B cell (primary cell): ENCODE data around the gene MAML2. TPM values are rescaled to one million over a fixed set of nuclear protein-coding genes. Genes with fewer than 3 reads are reported as not detected.

Experiments used
- ATAC-seq: fragments of 200-7000 bp; cut with Tn5 transposase; one replicate; pipeline ENCODE4 v1.10.0; 2021; ENCODE audit warnings: low read depth, mild to moderate bottlenecking, moderate number of reproducible peaks, moderate library complexity
- CTCF ChIA-PET: fragments of 350-600 bp; sonication (Branson Sonifier 250); formaldehyde crosslinking; loops from one replicate; lab custom pipeline; 2021; ENCODE audit warnings: antibody characterized with exemption, inconsistent platforms; lab: Charles Lee
- POLR2A ChIA-PET: fragments of 350-600 bp; sonication (Branson Sonifier 250); formaldehyde crosslinking; loops from one replicate; lab custom pipeline; 2021; ENCODE audit warnings: antibody characterized with exemption; lab: Charles Lee
- DNase-seq: peaks from one replicate; pipeline ENCODE4 v3.0.0; 2013
- H2AFZ ChIP-seq: 2 replicates; pipeline ENCODE4 v1.6.1; 2012; ENCODE audit warnings: mild to moderate bottlenecking, low read depth, low read length; ENCODE audit not compliant: insufficient read depth, poor library complexity, severe bottlenecking
- H3K27ac ChIP-seq, 2 donors: 1 replicate in 1 of 2; 2 replicates in 1 of 2; pipeline ENCODE4 v1.5.1; 2012 to 2013; ENCODE audit warnings: low read length in 2 of 2, mild to moderate bottlenecking in 2 of 2, moderate library complexity in 1 of 2
- H3K27me3 ChIP-seq, 4 experiments: fragments of 200-600 bp in 1 of 4; sonication (generic) in 1 of 4; replicated peaks in 1 of 4; 1 replicate in 2 of 4; 2 replicates in 2 of 4; pipeline versions ENCODE4 v1.6.1 to v1.7.0; 2013 to 2016; ENCODE audit warnings: low read length in 3 of 4, mild to moderate bottlenecking in 2 of 4, mixed read lengths in 1 of 4, moderate library complexity in 1 of 4; ENCODE audit not compliant: insufficient read depth in 4 of 4, control insufficient read depth in 3 of 4; ENCODE audit errors: control extremely low read depth in 1 of 4
- H3K36me3 ChIP-seq, 2 experiments: replicated peaks in 1 of 2; 1 replicate in 1 of 2; 2 replicates in 1 of 2; pipeline versions ENCODE4 v1.6.1 to v1.7.1; 2013; ENCODE audit warnings: low read length in 1 of 2; ENCODE audit not compliant: insufficient read depth in 2 of 2, control insufficient read depth in 1 of 2; ENCODE audit errors: control extremely low read depth in 1 of 2, extremely low read depth in 1 of 2
- H3K4me1 ChIP-seq, 2 donors: fragments of 200-600 bp in 1 of 2; sonication (generic) in 1 of 2; 1 replicate in 1 of 2; 2 replicates in 1 of 2; pipeline versions ENCODE4 v1.5.1 to v1.6.1; 2013 to 2017; ENCODE audit warnings: low read length in 2 of 2; ENCODE audit not compliant: control insufficient read depth in 2 of 2, insufficient read depth in 2 of 2
- H3K4me2 ChIP-seq: replicated peaks from 2 replicates; pipeline ENCODE3; 2012; ENCODE audit warnings: mild to moderate bottlenecking, low read depth, low read length; ENCODE audit not compliant: poor library complexity, severe bottlenecking
- H3K4me3 ChIP-seq, 5 experiments: fragments of 200-600 bp in 1 of 5; sonication (generic) in 1 of 5; 1 replicate in 3 of 5; 2 replicates in 2 of 5; pipeline versions ENCODE4 v1.5.1 to v1.7.0; 2011 to 2016; ENCODE audit warnings: low read length in 4 of 5, mild to moderate bottlenecking in 4 of 5, low read depth in 2 of 5, control low read depth in 1 of 5, moderate library complexity in 1 of 5; ENCODE audit not compliant: insufficient read depth in 1 of 5; ENCODE audit errors: control extremely low read depth in 1 of 5, extremely low read depth in 1 of 5
- H3K79me2 ChIP-seq: fragments of 200-600 bp; sonication (generic); one replicate; pipeline ENCODE4 v1.6.0; 2016; ENCODE audit warnings: low read length; ENCODE audit not compliant: control insufficient read depth, insufficient read depth
- H3K9ac ChIP-seq: fragments of 200-600 bp; sonication (generic); 2 replicates; pipeline ENCODE4 v1.6.1; 2017; ENCODE audit warnings: mild to moderate bottlenecking, low read length, moderate library complexity
- H3K9me3 ChIP-seq, 3 donors: one replicate each; pipeline versions ENCODE4 v1.6.1 to v1.7.1; 2013; ENCODE audit warnings: low read length in 2 of 3; ENCODE audit not compliant: control insufficient read depth in 2 of 3, insufficient read depth in 1 of 3; ENCODE audit errors: control extremely low read depth in 1 of 3
- H4K20me1 ChIP-seq: 2 replicates; pipeline ENCODE4 v1.6.0; 2012; ENCODE audit warnings: mild to moderate bottlenecking, low read length; ENCODE audit not compliant: insufficient read depth, control insufficient read depth, poor library complexity, severe bottlenecking
- H3K27ac Mint-ChIP-seq: one replicate; pipeline ENCODE4 v1.8.0; 2021; ENCODE audit warnings: mixed read lengths
- H3K27me3 Mint-ChIP-seq: one replicate; pipeline ENCODE4 v1.8.0; 2021; ENCODE audit warnings: mixed read lengths
- H3K4me1 Mint-ChIP-seq: one replicate; pipeline ENCODE4 v1.8.0; 2021; ENCODE audit warnings: mixed read lengths
- H3K4me3 Mint-ChIP-seq: one replicate; pipeline ENCODE4 v1.8.0; 2021; ENCODE audit warnings: mixed read lengths
- H3K9me3 Mint-ChIP-seq: one replicate; pipeline ENCODE4 v1.8.0; 2022; ENCODE audit warnings: mixed read lengths; ENCODE audit not compliant: insufficient read depth
- CTCF ChIP-seq: fragments of 200-600 bp; IDR thresholded peaks from one replicate; pipeline ENCODE4 v1.8.0; 2022; ENCODE audit warnings: antibody characterized with exemption, mild to moderate bottlenecking
- EZH2 ChIP-seq: IDR thresholded peaks from 2 replicates; pipeline ENCODE4 v1.6.1; 2012; ENCODE audit warnings: borderline replicate concordance, low read depth, mild to moderate bottlenecking, moderate library complexity, low read length; ENCODE audit not compliant: insufficient read depth, poor library complexity, severe bottlenecking
- WGBS: methylation state at CpG from one replicate; pipeline ENCODE4 v1.1.5; 2013; ENCODE audit warnings: missing lambda C conversion rate; ENCODE audit not compliant: insufficient coverage; 5-methylcytosine and 5-hydroxymethylcytosine counted together
- intact Hi-C: fragments of 100-400 bp; cut with micrococcal nuclease; formaldehyde crosslinking; loops from one replicate; pipeline ENCODE4 v1.10.0; 2022
- polyA plus RNA-seq: library from polyadenylated mRNA; depleted of rRNA; stranded (reverse); fragments of >200 nt; gene quantifications from 2 replicates; pipeline ENCODE4 v1.2.3, GENCODE V29; 2012
- total RNA-seq, 2 donors: library from RNA; stranded (reverse); fragments of 120-200 nt in 1 of 2; gene quantifications; 1 replicate in 1 of 2; 2 replicates in 1 of 2; pipeline versions ENCODE4 v1.2.3 to v1.2.4, GENCODE V29; 2013 to 2022

Gene MAML2
- total and polyA plus RNA-seq, 2 donors (not counting 1 experiment from before 2014, with no cell fraction given): 10.7 to 26.4 TPM

GRCh38 chr11:96001037-96001436 is 342.0 kb downstream of the MAML2 start:
- Histone ChIP-seq H3K27me3 (no peaks in the 10 kb centered on the region), H3K4me2 (no peak overlapping the region), H3K9ac (no peak overlapping the region), H3K79me2 (peaks cover 22% of the 10 kb centered on the region), H4K20me1 (no peaks in the 10 kb centered on the region), H3K4me3 (no peak overlapping the region), H3K27ac (no peak overlapping the region), H3K4me1 (no peaks in the 10 kb centered on the region), H2AFZ (no peak overlapping the region), H3K36me3 (no peaks in the 10 kb centered on the region), H3K9me3 (no peaks in the 10 kb centered on the region)
- no peak for ATAC-seq
- Mint-ChIP-seq H3K27ac (no peak overlapping the region), H3K9me3 (no peaks in the 10 kb centered on the region), H3K4me3 (no peak overlapping the region), H3K4me1 (no peaks in the 10 kb centered on the region), H3K27me3 (no peaks in the 10 kb centered on the region)
- ChIA-PET POLR2A (no interaction called here), CTCF (no interaction called here)
- intact Hi-C loops: no loop called here
- TF ChIP-seq CTCF (no peak), EZH2 (no peak)
- no peak for DNase-seq
- 81% methylated on average over 4 of the region's 5 CpGs for WGBS

GRCh38 chr11:95999711-96000406 is 343.1 kb downstream of the MAML2 start:
- intact Hi-C loops: no loop called here
- Histone ChIP-seq H3K27me3 (no peaks in the 10 kb centered on the region), H3K79me2 (peaks cover 20% of the 10 kb centered on the region), H3K4me1 (no peaks in the 10 kb centered on the region), H3K27ac (no peak overlapping the region), H3K4me2 (no peak overlapping the region), H3K9ac (no peak overlapping the region), H3K36me3 (no peaks in the 10 kb centered on the region), H4K20me1 (no peaks in the 10 kb centered on the region), H2AFZ (no peak overlapping the region), H3K4me3 (no peak overlapping the region), H3K9me3 (no peaks in the 10 kb centered on the region)
- Mint-ChIP-seq H3K4me3 (no peak overlapping the region), H3K27ac (no peak overlapping the region), H3K27me3 (no peaks in the 10 kb centered on the region), H3K9me3 (no peaks in the 10 kb centered on the region), H3K4me1 (no peaks in the 10 kb centered on the region)
- ChIA-PET POLR2A (no interaction called here), CTCF (interaction anchor here (0.8 to 1.3 kb wide), 2 partner anchors 343 to 394 kb away, joined by 3 read pairs; partner anchors contain the start of gene MAML2)
- DNase-seq: no peak
- no peak for TF ChIP-seq CTCF
- TF ChIP-seq EZH2: no peak
- 85% methylated on average over 3 of the region's 8 CpGs for whole genome bisulfite sequencing
- no peak for ATAC-seq
